Left cardiac atrium (tissue), 4 donors: ENCODE results near the gene DIPK2A. TPM values are rescaled to one million over a fixed set of nuclear protein-coding genes. Genes with fewer than 3 reads are reported as not detected.

ENCODE experiments used
- ATAC-seq, 2 donors: fragments of 200-7000 bp; cut with Tn5 transposase; one replicate each; pipeline ENCODE4 v1.9.1; 2020; ENCODE audit warnings: mild to moderate bottlenecking in 2 of 2, moderate library complexity in 2 of 2
- DNase-seq: peaks from one replicate; pipeline ENCODE4 v3.0.0-alpha.2; 2020
- intact Hi-C, 2 donors: fragments of 100-400 bp; cut with DNase I; formaldehyde crosslinking; loops; one replicate each; pipeline versions ENCODE4 v1.14.1 to v1.15.1; 2022 to 2023
- long read RNA-seq: library from polyadenylated mRNA; unstranded; transcript quantifications from one replicate; pipeline ENCODE4 v2.0.0, GENCODE V29; 2021
- total RNA-seq, 2 donors: library from RNA; stranded (reverse); fragmentation: NEBNext Ultra II Directional; extraction: Animal tissue kit (Norgen Biotek cat#: 25700); gene quantifications; one replicate each; pipeline ENCODE4 v1.2.1, GENCODE V29; 2021
- donor health status: DM: no; HTN: yes; CAD: no.
- donor health status: DM: no; HTN: yes; CAD: no; lungs with severe emphysema.
- donor health status: DM: yes; HTN: yes; CAD: no.
- donor health status: Dilated cardiomyopathy.

Gene DIPK2A, protein sequence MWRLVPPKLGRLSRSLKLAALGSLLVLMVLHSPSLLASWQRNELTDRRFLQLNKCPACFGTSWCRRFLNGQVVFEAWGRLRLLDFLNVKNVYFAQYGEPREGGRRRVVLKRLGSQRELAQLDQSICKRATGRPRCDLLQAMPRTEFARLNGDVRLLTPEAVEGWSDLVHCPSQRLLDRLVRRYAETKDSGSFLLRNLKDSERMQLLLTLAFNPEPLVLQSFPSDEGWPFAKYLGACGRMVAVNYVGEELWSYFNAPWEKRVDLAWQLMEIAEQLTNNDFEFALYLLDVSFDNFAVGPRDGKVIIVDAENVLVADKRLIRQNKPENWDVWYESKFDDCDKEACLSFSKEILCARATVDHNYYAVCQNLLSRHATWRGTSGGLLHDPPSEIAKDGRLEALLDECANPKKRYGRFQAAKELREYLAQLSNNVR
- 10 to 100 TPM; 10.4 to 12.3 TPM for total RNA-seq
- long read RNA-seq, full-length matches to known transcripts = 8 of 8 reads
- long read RNA-seq, partial matches to known transcripts = 0 of 8 reads
- long read RNA-seq, other reads (novel, unspliced or antisense) = 0 of 8 reads

DNA sequence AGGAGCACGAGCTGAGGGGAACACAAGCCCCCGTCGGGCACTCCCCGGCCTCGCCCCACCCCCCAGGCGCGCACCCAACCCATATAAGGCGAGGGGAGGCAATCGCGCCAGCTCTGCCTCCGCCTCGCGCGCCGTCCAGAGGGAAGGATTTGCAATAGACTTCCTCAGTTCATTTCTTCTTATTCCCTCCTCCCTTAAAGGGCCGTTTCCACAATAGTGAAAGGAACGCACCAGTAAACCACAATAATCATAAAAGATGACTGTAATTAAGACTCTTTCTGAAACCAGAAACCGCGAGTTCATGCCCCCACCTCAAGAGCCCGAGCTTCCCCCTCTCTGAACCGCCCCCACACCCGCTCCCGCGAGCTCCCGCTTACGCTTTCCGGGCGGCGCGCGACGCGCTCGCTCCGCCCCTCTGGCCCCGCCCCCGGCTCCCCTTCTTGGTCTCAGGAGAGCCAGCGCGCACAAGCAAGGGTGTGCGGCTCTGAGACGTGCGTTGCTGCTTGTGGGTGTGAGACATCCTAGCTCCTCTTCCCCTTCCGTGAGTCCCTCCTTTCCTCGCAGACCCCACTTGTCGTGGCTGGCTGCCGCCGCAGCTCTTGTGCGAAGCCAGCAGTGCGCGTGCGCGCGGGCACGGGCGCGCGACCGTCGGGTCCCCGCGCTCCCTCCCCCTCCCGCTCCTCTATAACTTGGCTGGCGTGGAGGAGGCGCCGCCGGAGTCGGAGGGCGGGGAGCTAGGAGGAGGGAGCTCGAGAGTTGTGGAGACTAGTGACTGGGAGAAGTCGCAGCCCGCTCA is at the start of gene DIPK2A:
Gene DIPK2A (plus strand): TSS at position 465 of the 796 bp plus-strand sequence. CDS start 510 bp downstream, outside the sequence.
- ATAC-seq (peak; percentile 87 to 93), DNase-seq (peak; percentile 97)
- intact Hi-C loops = no loop called here

DNA sequence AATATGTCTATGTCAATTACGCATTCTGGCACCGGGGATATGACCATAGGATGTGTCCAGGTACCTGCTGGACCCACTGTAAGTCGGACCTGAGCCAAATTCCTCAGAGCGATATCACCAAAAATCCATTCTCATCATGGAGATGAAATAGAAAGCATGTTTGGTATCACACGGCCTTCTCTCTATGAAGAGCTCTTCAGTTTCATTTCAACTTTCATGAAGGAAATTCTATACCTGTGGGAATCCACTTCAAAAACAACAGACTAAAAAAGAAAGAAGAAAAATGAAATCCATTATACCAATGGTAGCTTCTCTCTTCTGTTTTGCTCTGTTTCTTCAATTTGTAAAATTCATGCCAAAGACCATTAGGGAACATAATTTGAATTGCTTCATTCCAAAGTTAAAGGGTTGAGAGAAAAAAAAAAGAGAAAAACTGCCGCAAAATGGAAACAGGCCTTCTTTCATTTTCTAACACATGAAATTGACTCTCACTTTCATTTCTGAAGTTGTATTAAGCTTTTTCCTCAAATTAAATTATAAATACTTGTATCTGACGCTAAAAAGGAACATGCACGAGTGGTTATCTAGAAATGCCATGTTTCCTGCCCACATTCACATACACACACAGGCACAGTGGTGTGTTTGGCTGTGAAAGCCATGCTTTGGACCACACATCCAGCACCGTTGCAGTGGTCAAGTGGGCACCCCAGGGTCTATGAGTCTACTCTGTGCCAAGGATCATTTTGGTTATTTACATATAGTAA is 46.9 kb upstream of the DIPK2A start:
- intact Hi-C loops = no loop called here
- DNase-seq (no peak), ATAC-seq (no peak)

DNA sequence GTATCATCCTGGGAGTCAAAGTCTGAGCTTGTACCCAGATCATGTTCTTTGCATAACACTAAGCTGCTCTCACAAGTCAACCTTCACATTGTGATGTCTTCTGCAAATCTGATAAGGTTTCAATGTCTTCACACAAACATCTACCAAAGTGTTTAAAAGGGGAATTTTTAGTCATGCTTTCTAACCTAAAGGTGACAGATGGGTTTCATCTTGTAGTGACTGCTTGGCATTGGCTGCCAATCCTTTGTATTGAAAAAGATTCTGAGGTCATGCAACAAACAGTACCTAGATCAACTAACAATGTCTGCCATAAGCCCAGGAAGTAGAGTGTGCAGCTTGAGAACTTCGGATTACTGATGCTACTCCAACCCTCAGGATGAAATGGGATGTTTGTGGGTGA is 43.6 kb upstream of the DIPK2A start:
- no peak for ATAC-seq
- intact Hi-C loops = no loop called here
- no peak for DNase-seq

DNA sequence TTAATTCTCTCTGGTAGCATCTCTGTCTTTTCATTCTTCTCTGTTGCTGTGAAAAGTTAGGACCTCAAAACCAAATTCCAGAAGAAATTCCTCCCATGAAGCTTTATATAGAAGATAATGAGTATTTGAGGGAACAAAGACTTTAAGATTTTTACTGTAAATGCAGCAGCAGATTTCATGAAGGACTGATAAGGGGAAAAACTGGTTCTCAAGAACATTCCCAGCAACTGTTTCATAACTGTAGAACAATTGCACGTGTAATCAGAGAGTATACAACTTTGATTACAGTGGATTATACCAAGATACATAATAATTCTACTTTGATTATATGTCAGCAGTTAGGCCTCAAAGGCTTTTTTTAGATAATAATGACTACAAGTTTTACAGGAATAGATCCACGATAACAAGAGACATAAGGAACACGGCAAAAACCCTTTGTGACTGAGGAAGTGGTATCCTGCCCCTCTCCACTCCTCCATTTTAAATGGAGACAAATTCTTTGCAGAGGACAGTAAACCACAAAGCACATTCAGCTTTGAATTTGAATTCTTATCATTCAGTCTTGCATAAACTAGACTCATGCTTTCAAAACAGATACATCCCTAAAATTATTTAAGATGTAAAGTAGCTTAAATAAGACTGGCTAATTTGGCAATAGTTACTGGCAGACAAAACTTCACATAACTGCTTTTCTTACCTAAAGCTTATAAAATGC is 42.9 kb upstream of the DIPK2A start:
- intact Hi-C loops = no loop called here
- ATAC-seq = no peak

DNA sequence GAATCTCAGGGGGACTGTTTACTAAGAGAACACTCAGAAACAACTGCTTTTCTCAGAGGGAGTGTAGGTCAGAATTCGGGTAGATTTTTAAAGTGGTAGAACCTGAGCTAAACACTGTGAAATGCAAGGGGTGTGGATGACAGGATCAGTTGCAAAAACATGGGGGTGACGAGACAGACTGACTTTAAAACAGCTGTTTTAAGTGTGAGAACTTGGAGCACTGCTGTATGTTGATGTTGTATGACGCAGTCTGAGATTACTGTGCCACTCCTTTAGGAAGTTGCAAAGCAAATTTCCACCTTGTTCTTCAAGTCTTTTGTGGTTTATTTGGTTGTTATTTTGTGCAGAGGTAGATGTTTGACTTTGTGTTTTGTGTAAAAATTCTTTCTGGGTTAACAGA is 36.8 kb upstream of the DIPK2A start:
- ATAC-seq (no peak), DNase-seq (no peak)
- intact Hi-C loops = no loop called here

More for the DNA sequence above, 42.9 kb upstream of the DIPK2A start:
- DNase-seq = no peak

DNA sequence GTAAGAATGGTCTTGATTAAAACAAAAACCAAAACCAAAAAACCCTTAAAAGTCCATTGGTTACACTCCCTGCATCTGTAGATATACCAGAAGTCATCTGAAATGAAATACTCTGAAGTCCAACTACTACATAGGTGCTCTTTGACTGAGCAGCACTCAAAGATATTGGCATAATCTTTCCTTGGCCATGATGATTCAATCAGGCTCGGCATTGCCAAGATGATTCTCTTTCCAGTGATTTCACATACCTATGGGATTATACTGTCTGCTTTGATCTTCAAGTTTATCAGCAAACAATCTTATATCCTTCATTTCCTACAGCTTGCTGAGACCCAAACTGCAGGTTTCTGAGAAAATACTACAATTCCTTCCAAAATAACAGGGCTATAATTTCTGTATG is 35.9 kb upstream of the DIPK2A start:
- ATAC-seq = no peak
- intact Hi-C loops = no loop called here
- no peak for DNase-seq

DNA sequence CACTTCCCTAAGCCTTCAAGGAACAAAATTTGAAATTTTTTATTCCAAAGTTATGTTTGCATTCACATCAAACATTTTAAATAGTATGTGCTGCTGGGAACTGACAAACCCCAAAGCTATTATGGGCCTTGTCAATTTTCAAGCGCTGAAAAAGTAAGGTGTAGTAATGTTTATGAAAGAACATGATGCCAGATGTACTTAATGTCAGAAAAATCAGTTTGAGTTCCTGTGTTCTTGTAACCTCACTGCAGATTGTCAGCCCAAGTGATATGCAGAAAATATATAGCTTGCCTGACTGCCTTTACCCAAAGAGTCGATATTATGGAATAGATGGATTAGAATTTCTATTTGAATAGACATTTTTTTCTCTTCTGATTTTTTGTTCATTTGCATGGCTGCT is 20.8 kb upstream of the DIPK2A start:
- intact Hi-C loops = loop anchor here in 1 of 2 donors (10.0 kb wide), 1 partner anchor 176 kb away; no protein-coding TSS in a partner anchor
- no peak for DNase-seq

DNA sequence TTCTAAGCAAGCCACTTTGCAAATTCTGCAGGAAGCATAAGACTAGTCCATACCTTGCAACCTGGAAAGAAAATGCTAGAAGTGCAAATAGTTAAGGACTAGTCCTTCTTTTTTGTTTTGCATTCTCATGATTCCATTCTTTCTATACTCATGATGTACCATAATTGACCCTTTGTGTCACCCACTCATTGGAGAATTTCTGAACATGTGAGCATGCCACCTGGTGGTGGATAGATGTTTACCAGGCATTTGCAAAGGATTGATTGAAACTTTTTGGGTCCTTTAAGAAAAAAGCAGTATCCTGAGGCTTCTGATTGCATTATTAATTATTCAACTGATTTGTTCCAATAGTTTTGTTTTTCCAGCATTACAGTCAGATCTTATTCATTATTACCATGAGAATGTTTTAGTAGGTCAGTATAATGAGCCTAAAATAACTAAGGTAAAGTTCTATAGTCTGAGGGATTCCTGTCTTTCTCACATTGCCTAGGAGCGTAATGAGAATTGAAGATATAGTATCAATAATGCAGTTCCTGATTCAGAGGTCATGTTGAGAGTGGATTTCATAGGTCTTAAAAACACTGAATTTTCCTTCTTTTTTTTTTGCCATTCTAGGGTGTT is 20.2 kb upstream of the DIPK2A start:
- intact Hi-C loops = loop anchor here in 1 of 2 donors (10.0 kb wide), 1 partner anchor 177 kb away; no protein-coding TSS in a partner anchor
- DNase-seq (no peak), ATAC-seq (no peak)

More for the DNA sequence above, 20.8 kb upstream of the DIPK2A start:
- ATAC-seq = no peak

DNA sequence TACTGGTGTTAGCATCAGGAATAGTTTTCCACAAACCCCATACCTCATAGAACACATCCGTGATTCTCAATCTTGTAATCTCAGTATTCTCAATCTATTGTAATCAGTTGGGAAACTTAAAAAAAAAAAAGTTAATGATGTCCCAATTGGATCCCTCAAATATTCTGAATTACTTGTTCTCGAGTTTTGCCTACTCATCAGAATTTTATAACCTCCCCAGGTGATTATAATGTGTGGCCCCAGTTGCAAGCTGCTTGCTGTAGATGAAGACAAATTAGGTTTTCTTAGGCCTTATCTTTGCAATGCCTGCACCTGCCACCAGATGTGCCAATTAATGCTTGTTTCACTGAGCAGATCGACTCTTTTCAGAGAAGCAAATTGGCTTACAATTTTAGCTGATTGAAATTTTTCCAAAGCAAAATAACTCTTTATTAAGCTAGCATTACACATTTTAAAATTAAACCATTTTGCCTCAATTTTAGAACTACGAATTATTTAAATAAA is 19.0 kb upstream of the DIPK2A start:
- no peak for ATAC-seq
- intact Hi-C loops = loop anchor here in 1 of 2 donors (10.0 kb wide), 1 partner anchor 178 kb away; no protein-coding TSS in a partner anchor
- DNase-seq = no peak

DNA sequence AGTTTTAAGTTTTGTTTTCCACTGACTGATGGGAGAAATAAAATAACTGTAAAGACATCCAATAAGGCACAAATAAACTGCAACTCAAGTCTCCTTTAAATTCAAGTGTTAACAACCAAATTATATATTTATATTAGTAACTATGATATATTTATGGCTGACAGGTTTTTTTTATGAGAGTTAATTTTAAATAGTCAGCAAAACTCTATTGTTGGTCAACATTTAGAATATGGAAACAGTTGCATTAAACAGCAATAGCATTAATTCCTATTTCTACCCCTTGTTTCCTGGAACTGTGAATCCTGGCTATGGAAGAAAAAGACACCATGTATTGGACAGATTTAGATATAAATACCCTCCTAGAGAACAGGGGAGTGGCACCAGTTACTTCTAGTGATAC is 16.5 kb upstream of the DIPK2A start:
- ATAC-seq (no peak), DNase-seq (no peak)
- intact Hi-C loops = loop anchor here in 1 of 2 donors (10.0 kb wide), 1 partner anchor 180 kb away; no protein-coding TSS in a partner anchor

DNA sequence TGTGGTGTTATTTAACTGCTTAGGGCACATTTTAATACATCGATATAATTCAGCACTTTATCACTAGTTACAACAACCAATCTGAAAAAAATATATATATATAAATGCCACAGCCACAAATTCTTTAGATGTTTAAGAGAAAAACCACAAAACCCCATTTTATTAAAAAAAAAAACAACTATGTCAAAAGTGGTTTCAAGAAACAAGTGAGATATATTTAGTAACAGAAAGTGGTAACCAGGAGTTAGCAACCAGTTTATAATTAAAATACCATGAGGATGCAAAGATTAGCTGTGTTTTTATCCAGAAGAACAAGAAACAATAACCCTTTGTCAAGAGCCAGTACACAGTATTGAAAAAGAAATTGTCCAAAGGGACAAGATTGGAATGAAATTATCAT is 14.8 kb upstream of the DIPK2A start:
- no peak for DNase-seq
- ATAC-seq = no peak
- intact Hi-C loops = loop anchor here in 1 of 2 donors (10.0 kb wide), 1 partner anchor 182 kb away; no protein-coding TSS in a partner anchor

DNA sequence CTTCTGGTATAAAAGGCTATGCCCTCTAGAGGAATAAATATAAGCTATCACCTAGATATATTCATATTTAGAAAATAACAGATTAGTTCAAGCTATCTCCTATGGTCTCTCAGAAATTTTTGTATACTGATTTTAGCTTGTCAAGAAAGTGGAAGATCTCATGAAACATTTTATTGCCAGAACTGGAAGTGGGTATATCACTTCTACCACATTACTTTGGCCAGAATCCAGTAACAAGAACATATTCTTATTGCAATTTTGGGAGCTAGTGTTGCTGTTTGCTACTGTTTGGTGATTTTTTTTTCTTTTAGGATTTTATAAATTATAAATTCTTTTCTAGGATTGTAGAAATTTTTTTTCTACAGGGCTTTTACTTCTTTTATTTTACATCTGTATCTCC is 14.2 kb upstream of the DIPK2A start:
- no peak for ATAC-seq
- intact Hi-C loops = loop anchor here in 1 of 2 donors (10.0 kb wide), 1 partner anchor 183 kb away; no protein-coding TSS in a partner anchor

DNA sequence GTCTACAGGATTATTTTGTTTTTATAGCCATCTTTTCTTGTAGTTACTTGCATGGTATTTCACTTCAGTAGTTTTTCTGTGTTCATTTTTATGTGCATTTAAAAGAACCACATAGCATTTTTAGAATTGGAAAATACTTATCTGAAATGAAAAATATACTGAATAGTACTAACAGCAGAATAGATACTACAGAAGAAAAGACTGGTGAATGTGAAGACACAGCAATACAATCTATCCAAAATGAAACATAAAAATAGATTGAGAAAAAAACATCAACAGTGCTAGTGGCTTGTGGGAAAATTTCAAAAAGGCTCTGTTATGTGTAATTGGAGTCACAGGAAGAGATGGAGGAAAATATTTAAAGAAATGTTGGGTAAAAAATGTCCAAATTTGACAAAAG is 12.7 kb upstream of the DIPK2A start:
- ATAC-seq = no peak

More for the DNA sequence above, 14.2 kb upstream of the DIPK2A start:
- DNase-seq = no peak

DNA sequence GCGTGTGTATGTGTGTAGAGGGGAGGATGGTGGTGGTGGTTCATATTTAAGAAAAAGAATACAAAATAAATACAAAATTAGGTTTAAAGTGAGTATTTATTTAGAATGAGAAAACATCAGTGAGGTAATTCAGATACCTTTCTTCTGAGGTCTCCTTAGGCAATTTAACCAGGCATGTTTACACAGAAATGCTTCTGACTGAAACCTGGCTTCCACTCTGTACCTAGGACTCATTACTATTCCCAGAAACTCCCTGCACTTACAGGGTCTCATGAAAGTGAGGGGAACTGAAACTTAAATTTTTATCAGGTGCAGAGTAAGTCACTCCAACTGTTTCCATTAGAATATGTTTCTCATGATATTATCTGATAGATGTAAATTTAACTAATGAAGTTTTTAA is 10.3 kb upstream of the DIPK2A start:
- DNase-seq = no peak
- intact Hi-C loops = no loop called here
- ATAC-seq = no peak

More for the DNA sequence above, 12.7 kb upstream of the DIPK2A start:
- intact Hi-C loops = loop anchor here in 1 of 2 donors (10.0 kb wide), 1 partner anchor 184 kb away; no protein-coding TSS in a partner anchor
- DNase-seq = no peak

DNA sequence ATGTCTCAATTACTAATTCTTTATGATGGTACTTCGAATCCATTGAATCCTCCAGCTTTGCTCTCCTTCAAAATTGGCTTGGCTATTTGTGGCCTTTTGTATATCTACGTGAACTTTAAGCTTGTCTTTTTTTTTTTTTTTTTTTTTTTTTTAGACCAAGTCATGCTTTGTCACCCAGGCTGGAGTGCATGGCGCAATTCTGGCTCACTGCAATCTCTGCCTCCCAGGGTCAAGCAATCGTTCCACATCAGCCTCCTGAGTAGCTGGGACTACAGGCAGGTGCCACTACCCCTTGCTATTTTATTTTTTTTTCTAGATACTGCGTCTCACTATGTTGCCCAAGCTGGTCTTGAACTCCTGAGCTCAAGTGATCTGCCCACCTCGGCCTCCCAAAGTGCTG is 7.7 kb upstream of the DIPK2A start:
- DNase-seq (no peak), ATAC-seq (no peak)
- intact Hi-C loops = no loop called here

DNA sequence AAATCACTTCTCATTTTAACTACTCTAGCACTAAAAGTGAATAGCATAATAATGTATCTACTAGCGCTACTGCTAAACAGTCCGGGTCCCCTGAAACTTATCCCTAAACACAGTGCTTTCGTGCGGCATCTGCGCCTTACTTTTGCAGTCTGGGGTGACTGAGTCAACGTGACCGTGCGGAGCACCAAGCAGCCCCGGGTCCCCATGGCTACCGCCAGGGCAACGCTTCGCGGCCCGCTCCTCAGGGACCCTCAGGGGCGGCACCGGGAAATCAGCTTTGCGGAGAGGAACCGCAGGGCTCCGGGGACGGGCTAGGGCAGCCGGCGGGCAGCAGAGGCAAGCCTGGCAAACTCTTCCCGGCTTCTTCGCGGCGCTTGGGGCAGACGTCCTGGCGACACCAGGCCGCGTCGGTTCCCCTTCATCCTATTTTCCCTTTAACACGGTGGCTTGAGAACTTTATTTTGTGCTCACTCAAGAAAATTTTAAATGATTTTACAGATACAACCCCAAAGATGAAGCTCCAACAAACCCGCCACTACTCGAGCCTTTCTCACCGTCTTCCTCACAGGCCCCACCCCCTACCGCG is 757 bp upstream of the DIPK2A start:
- ATAC-seq (peak; percentile 4 to 10), DNase-seq (peak; percentile 54)
- intact Hi-C loops = no loop called here

DNA sequence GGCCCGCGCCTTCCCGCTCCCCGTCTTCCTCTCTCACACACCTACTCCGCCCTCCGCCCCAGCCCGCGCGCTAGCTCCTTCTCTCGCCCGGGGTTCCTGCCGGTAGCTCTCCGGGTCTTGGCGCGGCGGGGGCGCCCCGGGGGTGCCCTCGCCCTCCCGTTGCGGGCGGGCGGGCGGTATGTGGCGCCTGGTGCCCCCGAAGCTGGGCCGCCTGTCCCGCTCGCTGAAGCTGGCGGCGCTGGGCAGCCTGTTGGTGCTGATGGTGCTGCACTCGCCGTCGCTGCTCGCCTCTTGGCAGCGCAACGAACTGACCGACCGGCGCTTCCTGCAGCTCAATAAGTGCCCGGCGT is 507 bp downstream of the DIPK2A start:
- intact Hi-C loops = no loop called here
- peak; percentile 16 for ATAC-seq

More for the DNA sequence above, 507 bp downstream of the DIPK2A start:
- DNase-seq = no peak
